AG09319 (cell line): Measurements from ENCODE around the gene CDC14C.

ENCODE experiments used
- DNase-seq: peaks from one replicate; pipeline ENCODE4 v3.0.0-alpha.2; 2010; ENCODE audit warnings: low read depth; ENCODE audit errors: extremely low read depth
- CTCF ChIP-seq: IDR thresholded peaks from 2 replicates; pipeline ENCODE4 v1.5.1; 2011; ENCODE audit warnings: low read depth, mild to moderate bottlenecking, inconsistent platforms, low read length, moderate library complexity

CDC14C gene

GRCh38 chr7:48971173-48971572 is 46.8 kb downstream of the CDC14C start:
- TF ChIP-seq CTCF, result no peak
- DNase-seq, result no peak

GRCh38 chr7:48976253-48976652 is 51.9 kb downstream of the CDC14C start:
- no peak for DNase-seq
- no peak for TF ChIP-seq CTCF

- no peak for DNase-seq
- no peak for TF ChIP-seq CTCF
Observed at GRCh38 chr7:48976850-48977249, 52.5 kb downstream of the CDC14C start.
